ENCODE data around the gene MRPL24.

The MRPL24 gene

DNA sequence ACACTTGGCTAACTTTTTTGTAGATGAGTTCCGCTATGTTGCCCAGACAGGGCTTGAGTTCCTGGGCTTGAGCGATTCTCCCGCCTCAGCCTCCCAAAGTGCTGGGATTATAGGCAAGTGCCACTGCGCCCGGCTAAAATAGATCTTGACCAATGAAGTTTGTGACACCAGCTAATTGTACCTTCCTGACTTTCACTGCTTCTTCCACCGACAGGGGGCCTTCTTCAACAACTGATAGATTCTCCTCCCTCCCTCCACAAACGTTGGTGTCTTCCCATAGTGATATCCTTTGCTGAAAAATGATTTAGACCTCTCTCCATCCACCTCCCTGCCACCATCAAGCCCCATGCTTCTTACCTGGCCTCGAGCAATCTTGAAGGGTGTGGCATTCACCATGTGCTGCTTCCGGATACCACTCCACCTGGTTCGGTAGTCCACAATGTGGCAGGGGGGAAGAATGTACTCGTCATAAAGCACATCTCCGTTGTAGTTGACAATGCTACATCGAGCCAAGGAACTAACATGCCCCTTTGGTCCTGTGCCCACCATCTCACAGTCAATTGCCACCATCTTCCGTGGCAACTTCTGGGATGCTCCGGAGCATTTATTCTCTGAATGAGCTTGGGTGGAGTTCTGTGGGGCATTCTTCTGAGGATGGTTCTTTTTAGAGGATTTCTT lies 14.2 kb downstream of the MRPL24 start (continued):
- TF ChIP-seq ZBTB20 (tag by site-specific recombination; IDR thresholded peaks at IDR 0.05) (peak; percentile 18; the same call in 1 of the 2 replicates), GLIS2 (tag by site-specific recombination; IDR thresholded peaks at IDR 0.05) (0 out of 2 replicates have a peak, but pooled peaks have one; percentile 10), KLF1 (tag by site-specific recombination; IDR thresholded peaks at IDR 0.05) (peak; percentile 22; the same call in 1 of the 2 replicates), ZNF76 (tag by site-specific recombination; IDR thresholded peaks at IDR 0.05; ENCODE audit: borderline replicate concordance, low read depth) (0 out of 2 replicates have a peak, but pooled peaks have one; percentile 18), ZNF623 (tag by site-specific recombination; IDR thresholded peaks at IDR 0.05) (peak; percentile 15; the same call in 1 of the 2 replicates), ZEB2 (tag by site-specific recombination; IDR thresholded peaks at IDR 0.05) (peak; percentile 62; the same call in 1 of the 2 replicates), HOXC10 (CRISPR knock-in tag; IDR thresholded peaks at IDR 0.05) (no peak), ZNF274 (IDR thresholded peaks at IDR 0.05; ENCODE audit: low read length) (no peak), ZNF274 (tag by site-specific recombination; IDR thresholded peaks at IDR 0.05; ENCODE audit: borderline replicate concordance) (no peak), OVOL3 (tag by site-specific recombination; IDR thresholded peaks at IDR 0.05) (no peak), ZNF654 (tag by site-specific recombination; IDR thresholded peaks at IDR 0.05; ENCODE audit: low read depth) (peak; percentile 81), ZNF146 (tag by site-specific recombination; IDR thresholded peaks at IDR 0.05) (no peak), ZFP37 (tag by site-specific recombination; IDR thresholded peaks at IDR 0.05) (no peak), ZNF514 (tag by site-specific recombination; IDR thresholded peaks at IDR 0.05) (no peak), ZNF391 (tag by site-specific recombination; IDR thresholded peaks at IDR 0.05; ENCODE audit: borderline replicate concordance, low read depth) (peak; percentile 64; the same call in 1 of the 2 replicates), ZSCAN30 (tag by site-specific recombination; IDR thresholded peaks at IDR 0.05) (no peak), RBAK (tag by site-specific recombination; IDR thresholded peaks at IDR 0.05) (no peak), ZNF404 (tag by site-specific recombination; IDR thresholded peaks at IDR 0.05) (no peak), ZNF544 (tag by site-specific recombination; IDR thresholded peaks at IDR 0.05) (no peak)
- TF ChIP-seq, protein P1, sequence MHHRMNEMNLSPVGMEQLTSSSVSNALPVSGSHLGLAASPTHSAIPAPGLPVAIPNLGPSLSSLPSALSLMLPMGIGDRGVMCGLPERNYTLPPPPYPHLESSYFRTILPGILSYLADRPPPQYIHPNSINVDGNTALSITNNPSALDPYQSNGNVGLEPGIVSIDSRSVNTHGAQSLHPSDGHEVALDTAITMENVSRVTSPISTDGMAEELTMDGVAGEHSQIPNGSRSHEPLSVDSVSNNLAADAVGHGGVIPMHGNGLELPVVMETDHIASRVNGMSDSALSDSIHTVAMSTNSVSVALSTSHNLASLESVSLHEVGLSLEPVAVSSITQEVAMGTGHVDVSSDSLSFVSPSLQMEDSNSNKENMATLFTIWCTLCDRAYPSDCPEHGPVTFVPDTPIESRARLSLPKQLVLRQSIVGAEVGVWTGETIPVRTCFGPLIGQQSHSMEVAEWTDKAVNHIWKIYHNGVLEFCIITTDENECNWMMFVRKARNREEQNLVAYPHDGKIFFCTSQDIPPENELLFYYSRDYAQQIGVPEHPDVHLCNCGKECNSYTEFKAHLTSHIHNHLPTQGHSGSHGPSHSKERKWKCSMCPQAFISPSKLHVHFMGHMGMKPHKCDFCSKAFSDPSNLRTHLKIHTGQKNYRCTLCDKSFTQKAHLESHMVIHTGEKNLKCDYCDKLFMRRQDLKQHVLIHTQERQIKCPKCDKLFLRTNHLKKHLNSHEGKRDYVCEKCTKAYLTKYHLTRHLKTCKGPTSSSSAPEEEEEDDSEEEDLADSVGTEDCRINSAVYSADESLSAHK (tag by site-specific recombination; IDR thresholded peaks at IDR 0.05): no peak
- TF ChIP-seq, protein P2, sequence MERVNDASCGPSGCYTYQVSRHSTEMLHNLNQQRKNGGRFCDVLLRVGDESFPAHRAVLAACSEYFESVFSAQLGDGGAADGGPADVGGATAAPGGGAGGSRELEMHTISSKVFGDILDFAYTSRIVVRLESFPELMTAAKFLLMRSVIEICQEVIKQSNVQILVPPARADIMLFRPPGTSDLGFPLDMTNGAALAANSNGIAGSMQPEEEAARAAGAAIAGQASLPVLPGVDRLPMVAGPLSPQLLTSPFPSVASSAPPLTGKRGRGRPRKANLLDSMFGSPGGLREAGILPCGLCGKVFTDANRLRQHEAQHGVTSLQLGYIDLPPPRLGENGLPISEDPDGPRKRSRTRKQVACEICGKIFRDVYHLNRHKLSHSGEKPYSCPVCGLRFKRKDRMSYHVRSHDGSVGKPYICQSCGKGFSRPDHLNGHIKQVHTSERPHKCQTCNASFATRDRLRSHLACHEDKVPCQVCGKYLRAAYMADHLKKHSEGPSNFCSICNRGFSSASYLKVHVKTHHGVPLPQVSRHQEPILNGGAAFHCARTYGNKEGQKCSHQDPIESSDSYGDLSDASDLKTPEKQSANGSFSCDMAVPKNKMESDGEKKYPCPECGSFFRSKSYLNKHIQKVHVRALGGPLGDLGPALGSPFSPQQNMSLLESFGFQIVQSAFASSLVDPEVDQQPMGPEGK (tag by site-specific recombination; IDR thresholded peaks at IDR 0.05): no peak
- TF ChIP-seq, protein P3, sequence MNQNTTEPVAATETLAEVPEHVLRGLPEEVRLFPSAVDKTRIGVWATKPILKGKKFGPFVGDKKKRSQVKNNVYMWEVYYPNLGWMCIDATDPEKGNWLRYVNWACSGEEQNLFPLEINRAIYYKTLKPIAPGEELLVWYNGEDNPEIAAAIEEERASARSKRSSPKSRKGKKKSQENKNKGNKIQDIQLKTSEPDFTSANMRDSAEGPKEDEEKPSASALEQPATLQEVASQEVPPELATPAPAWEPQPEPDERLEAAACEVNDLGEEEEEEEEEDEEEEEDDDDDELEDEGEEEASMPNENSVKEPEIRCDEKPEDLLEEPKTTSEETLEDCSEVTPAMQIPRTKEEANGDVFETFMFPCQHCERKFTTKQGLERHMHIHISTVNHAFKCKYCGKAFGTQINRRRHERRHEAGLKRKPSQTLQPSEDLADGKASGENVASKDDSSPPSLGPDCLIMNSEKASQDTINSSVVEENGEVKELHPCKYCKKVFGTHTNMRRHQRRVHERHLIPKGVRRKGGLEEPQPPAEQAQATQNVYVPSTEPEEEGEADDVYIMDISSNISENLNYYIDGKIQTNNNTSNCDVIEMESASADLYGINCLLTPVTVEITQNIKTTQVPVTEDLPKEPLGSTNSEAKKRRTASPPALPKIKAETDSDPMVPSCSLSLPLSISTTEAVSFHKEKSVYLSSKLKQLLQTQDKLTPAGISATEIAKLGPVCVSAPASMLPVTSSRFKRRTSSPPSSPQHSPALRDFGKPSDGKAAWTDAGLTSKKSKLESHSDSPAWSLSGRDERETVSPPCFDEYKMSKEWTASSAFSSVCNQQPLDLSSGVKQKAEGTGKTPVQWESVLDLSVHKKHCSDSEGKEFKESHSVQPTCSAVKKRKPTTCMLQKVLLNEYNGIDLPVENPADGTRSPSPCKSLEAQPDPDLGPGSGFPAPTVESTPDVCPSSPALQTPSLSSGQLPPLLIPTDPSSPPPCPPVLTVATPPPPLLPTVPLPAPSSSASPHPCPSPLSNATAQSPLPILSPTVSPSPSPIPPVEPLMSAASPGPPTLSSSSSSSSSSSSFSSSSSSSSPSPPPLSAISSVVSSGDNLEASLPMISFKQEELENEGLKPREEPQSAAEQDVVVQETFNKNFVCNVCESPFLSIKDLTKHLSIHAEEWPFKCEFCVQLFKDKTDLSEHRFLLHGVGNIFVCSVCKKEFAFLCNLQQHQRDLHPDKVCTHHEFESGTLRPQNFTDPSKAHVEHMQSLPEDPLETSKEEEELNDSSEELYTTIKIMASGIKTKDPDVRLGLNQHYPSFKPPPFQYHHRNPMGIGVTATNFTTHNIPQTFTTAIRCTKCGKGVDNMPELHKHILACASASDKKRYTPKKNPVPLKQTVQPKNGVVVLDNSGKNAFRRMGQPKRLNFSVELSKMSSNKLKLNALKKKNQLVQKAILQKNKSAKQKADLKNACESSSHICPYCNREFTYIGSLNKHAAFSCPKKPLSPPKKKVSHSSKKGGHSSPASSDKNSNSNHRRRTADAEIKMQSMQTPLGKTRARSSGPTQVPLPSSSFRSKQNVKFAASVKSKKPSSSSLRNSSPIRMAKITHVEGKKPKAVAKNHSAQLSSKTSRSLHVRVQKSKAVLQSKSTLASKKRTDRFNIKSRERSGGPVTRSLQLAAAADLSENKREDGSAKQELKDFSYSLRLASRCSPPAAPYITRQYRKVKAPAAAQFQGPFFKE (tag by site-specific recombination; IDR thresholded peaks at IDR 0.05; ENCODE audit: borderline replicate concordance): no peak
- TF ChIP-seq, protein P4, sequence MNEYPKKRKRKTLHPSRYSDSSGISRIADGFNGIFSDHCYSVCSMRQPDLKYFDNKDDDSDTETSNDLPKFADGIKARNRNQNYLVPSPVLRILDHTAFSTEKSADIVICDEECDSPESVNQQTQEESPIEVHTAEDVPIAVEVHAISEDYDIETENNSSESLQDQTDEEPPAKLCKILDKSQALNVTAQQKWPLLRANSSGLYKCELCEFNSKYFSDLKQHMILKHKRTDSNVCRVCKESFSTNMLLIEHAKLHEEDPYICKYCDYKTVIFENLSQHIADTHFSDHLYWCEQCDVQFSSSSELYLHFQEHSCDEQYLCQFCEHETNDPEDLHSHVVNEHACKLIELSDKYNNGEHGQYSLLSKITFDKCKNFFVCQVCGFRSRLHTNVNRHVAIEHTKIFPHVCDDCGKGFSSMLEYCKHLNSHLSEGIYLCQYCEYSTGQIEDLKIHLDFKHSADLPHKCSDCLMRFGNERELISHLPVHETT (tag by site-specific recombination; IDR thresholded peaks at IDR 0.05): 0 out of 2 replicates have a peak, but pooled peaks have one; percentile 58
- TF ChIP-seq, protein P5, sequence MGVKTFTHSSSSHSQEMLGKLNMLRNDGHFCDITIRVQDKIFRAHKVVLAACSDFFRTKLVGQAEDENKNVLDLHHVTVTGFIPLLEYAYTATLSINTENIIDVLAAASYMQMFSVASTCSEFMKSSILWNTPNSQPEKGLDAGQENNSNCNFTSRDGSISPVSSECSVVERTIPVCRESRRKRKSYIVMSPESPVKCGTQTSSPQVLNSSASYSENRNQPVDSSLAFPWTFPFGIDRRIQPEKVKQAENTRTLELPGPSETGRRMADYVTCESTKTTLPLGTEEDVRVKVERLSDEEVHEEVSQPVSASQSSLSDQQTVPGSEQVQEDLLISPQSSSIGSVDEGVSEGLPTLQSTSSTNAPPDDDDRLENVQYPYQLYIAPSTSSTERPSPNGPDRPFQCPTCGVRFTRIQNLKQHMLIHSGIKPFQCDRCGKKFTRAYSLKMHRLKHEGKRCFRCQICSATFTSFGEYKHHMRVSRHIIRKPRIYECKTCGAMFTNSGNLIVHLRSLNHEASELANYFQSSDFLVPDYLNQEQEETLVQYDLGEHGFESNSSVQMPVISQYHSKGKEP (tag by site-specific recombination; IDR thresholded peaks at IDR 0.05): no peak
- TF ChIP-seq, protein P6, sequence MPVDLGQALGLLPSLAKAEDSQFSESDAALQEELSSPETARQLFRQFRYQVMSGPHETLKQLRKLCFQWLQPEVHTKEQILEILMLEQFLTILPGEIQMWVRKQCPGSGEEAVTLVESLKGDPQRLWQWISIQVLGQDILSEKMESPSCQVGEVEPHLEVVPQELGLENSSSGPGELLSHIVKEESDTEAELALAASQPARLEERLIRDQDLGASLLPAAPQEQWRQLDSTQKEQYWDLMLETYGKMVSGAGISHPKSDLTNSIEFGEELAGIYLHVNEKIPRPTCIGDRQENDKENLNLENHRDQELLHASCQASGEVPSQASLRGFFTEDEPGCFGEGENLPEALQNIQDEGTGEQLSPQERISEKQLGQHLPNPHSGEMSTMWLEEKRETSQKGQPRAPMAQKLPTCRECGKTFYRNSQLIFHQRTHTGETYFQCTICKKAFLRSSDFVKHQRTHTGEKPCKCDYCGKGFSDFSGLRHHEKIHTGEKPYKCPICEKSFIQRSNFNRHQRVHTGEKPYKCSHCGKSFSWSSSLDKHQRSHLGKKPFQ (tag by site-specific recombination; IDR thresholded peaks at IDR 0.05): no peak

Measured in HEK293 (cell line).